K562 (cell line): ENCODE measurements around the gene PRKAR1B. TPM values are rescaled to one million over a fixed set of nuclear protein-coding genes. Genes with fewer than 3 reads are reported as not detected.
"Not testable (repeated sequence)": the region's sequence is repeated elsewhere in the genome, so short reads cannot be mapped to it uniquely, and the experiment has no call there.

ENCODE experiments used
- ATAC-seq: fragments of 200-7000 bp; cut with Tn5 transposase; 3 replicates; pipeline ENCODE4 v1.9.1; 2020; ENCODE audit warnings: moderate library complexity
- BruUV-seq: library from RNA; stranded (reverse); fragments of 400-500 nt; replicated peaks from 2 replicates; lab custom pipeline; 2021; lab: Mats Ljungman, UMichigan
- CTCF ChIA-PET: fragments of 300-600 bp; formaldehyde crosslinking; extraction: SDS; loops from one replicate; lab custom pipeline; 2021; ENCODE audit warnings: low intra/inter-chr PET ratio; lab: Yijun Ruan, JAX
- POLR2A ChIA-PET: fragments of 300-600, 350-650 bp; sonication (Branson Sonifier 250); formaldehyde crosslinking; extraction: SDS; loops from one replicate; lab custom pipeline; 2021; ENCODE audit warnings: antibody characterized with exemption, inconsistent platforms; lab: Yijun Ruan, JAX
- DNase-seq, 4 experiments: peaks; one replicate each; pipeline versions ENCODE4 v3.0.0 to v3.0.0-alpha.2; 2011 to 2018; ENCODE audit warnings: low spot score in 3 of 4, mixed read lengths in 3 of 4; ENCODE audit errors: extremely low read depth in 1 of 4
- FAIRE-seq: peaks from 2 replicates; lab custom pipeline; 2011; peaks lifted over from hg19 to GRCh38; lab: Jason Lieb, UNC
- H2AFZ ChIP-seq: 2 replicates; pipeline ENCODE4 v1.6.0; 2011; ENCODE audit warnings: low read depth, low read length, control low read depth, inconsistent platforms
- H3K27ac ChIP-seq: fragments of 200-600 bp; 3 replicates; pipeline ENCODE4 v1.8.0; 2011; ENCODE audit warnings: low read depth, mild to moderate bottlenecking, control low read depth, inconsistent platforms, low read length, moderate library complexity, mixed read lengths; ENCODE audit errors: extremely low read depth
- H3K27me3 ChIP-seq, 2 experiments: fragments of 300-600 bp in 1 of 2; 2 replicates in 1 of 2; 3 replicates in 1 of 2; pipeline versions ENCODE4 v1.6.0 to v1.8.0; 2011; ENCODE audit warnings: inconsistent platforms in 2 of 2, low read length in 2 of 2, mild to moderate bottlenecking in 1 of 2, mixed read lengths in 1 of 2, moderate library complexity in 1 of 2; ENCODE audit not compliant: control insufficient read depth in 2 of 2, insufficient read depth in 2 of 2
- H3K36me3 ChIP-seq: fragments of 300-600 bp; 3 replicates; pipeline ENCODE4 v1.8.0; 2011; ENCODE audit warnings: mild to moderate bottlenecking, low read length, inconsistent platforms; ENCODE audit not compliant: control insufficient read depth, insufficient read depth
- H3K4me1 ChIP-seq, 2 experiments: fragments of 200-600 bp in 1 of 2; replicated peaks in 1 of 2; 2 replicates in 1 of 2; 3 replicates in 1 of 2; pipeline versions ENCODE4 v1.5.1 to v1.8.0; 2011; ENCODE audit warnings: inconsistent platforms in 2 of 2, low read length in 2 of 2, mild to moderate bottlenecking in 1 of 2, mixed read lengths in 1 of 2, moderate library complexity in 1 of 2; ENCODE audit not compliant: control insufficient read depth in 2 of 2, insufficient read depth in 2 of 2
- H3K4me2 ChIP-seq: 2 replicates; pipeline ENCODE4 v1.6.1; 2011; ENCODE audit warnings: low read length, control low read depth, inconsistent platforms, mixed read lengths; ENCODE audit not compliant: insufficient read depth
- H3K4me3 ChIP-seq: fragments of 200-600 bp; sonication (generic), shearing (Covaris generic); 2 replicates; pipeline ENCODE4 v1.5.1; 2016; ENCODE audit warnings: control low read depth, inconsistent platforms
- H3K79me2 ChIP-seq: fragments of 200-600 bp; 3 replicates; pipeline ENCODE4 v1.8.0; 2011; ENCODE audit warnings: low read length, inconsistent platforms; ENCODE audit not compliant: control insufficient read depth, insufficient read depth
- H3K9ac ChIP-seq, 2 experiments: 2 replicates each; pipeline versions ENCODE4 v1.6.0 to v1.6.1; 2011; ENCODE audit warnings: low read depth in 2 of 2, low read length in 2 of 2, control low read depth in 1 of 2, inconsistent platforms in 1 of 2, mild to moderate bottlenecking in 1 of 2, mixed read lengths in 1 of 2; ENCODE audit not compliant: insufficient read depth in 1 of 2
- H3K9me1 ChIP-seq: one replicate; pipeline ENCODE4 v1.6.0; 2011; ENCODE audit warnings: inconsistent platforms, mild to moderate bottlenecking, low read length, moderate library complexity; ENCODE audit not compliant: control insufficient read depth, insufficient read depth
- H3K9me3 ChIP-seq: replicated peaks from 2 replicates; pipeline ENCODE4 v1.5.1; 2011; ENCODE audit warnings: low read depth, low read length, inconsistent platforms; ENCODE audit not compliant: control insufficient read depth, insufficient read depth
- H4K20me1 ChIP-seq: replicated peaks from 2 replicates; pipeline ENCODE4 v1.6.1; 2011; ENCODE audit warnings: low read length, inconsistent platforms, mixed read lengths; ENCODE audit not compliant: control insufficient read depth, insufficient read depth
- BCOR ChIP-seq: fragments of 450-650 bp; IDR thresholded peaks from 2 replicates; pipeline ENCODE4 v1.6.1; 2016
- WGBS: fragments of 100-300 bp; shearing (Covaris generic); methylation state at CpG from one replicate; pipeline ENCODE4 v1.1.6; 2016; ENCODE audit warnings: low coverage, mixed read lengths; ENCODE audit not compliant: insufficient coverage; ENCODE audit errors: missing lambda C conversion rate; 5-methylcytosine and 5-hydroxymethylcytosine counted together
- in situ Hi-C: fragments of 300-500 bp; cut with MboI; formaldehyde crosslinking; loops from 4 replicates; pipeline ENCODE4 v1.15.0; 2018; ENCODE audit warnings: inconsistent platforms, mixed read lengths
- intact Hi-C: fragments of 100-400 bp; cut with micrococcal nuclease; formaldehyde crosslinking; loops from 2 replicates; pipeline ENCODE4 v1.14.2; 2022
- polyA plus RNA-seq, 8 experiments: library from polyadenylated mRNA; depleted of rRNA in 4 of 8; stranded (reverse) in 5 of 8; unstranded in 3 of 8; fragments of >200 nt; fragmentation: Nextera tagmentation in 2 of 8; fragmentation: Illumina TruSeq in 1 of 8; extraction: Ambion mirVana in 2 of 8; extraction: Trizol in 1 of 8; gene quantifications; 2 replicates each; pipeline versions ENCODE4 v1.2.1 to v1.2.3, GENCODE V29; 2011 to 2014; ENCODE audit warnings: inconsistent platforms in 1 of 8, missing spikeins in 1 of 8
- total RNA-seq, 7 experiments: library from RNA; depleted of rRNA in 6 of 7; stranded (reverse); fragments of >200 nt in 6 of 7; fragmentation: Illumina TruSeq in 2 of 7; extraction: Trizol in 2 of 7; gene quantifications; 2 replicates each; pipeline versions ENCODE4 v1.2.1 to v1.2.3, GENCODE V29; 2011 to 2021; ENCODE audit warnings: low replicate concordance in 1 of 7

Gene PRKAR1B
- total and polyA plus RNA-seq, 9 of the 15 experiments (the other 6 are each of a cell fraction or from before 2014, with no cell fraction given): 0.99 to 30.5 (median 12.7) TPM

DNA sequence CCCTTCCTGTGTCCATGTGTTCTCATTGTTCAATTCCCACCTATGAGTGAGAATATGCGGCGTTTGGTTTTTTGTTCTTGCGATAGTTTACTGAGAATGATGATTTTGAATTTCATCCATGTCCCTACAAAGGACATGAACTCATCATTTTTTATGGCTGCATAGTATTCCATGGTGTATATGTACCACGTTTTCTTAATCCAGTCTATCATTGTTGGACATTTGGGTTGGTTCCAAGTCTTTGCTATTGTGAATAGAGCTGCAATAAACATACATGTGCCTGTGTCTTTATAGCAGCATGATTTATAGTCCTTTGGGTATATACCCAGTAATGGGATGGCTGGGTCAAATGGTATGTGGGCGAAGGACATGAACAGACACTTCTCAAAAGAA lies 17.0 kb upstream of the PRKAR1B start:
- WGBS: 75% methylated on average over 4 of the region's 5 CpGs
- H2AFZ ChIP-seq, H3K27me3 ChIP-seq, H3K4me1 ChIP-seq, CTCF ChIA-PET, H3K4me2 ChIP-seq, H4K20me1 ChIP-seq, BruUV-seq, H3K9me1 ChIP-seq, DNase-seq, in situ Hi-C loops, H3K4me3 ChIP-seq, ATAC-seq, H3K27ac ChIP-seq, POLR2A ChIA-PET, FAIRE-seq, H3K9me3 ChIP-seq, H3K9ac ChIP-seq, intact Hi-C loops: not testable (repeated sequence)
- Histone ChIP-seq H3K36me3 (peaks cover 67% of the 10 kb centered on the region), H3K79me2 (peaks cover 27% of the 10 kb centered on the region)
- TF ChIP-seq BCOR: 0 out of 2 replicates have a peak, but pooled peaks have one; percentile 28

DNA sequence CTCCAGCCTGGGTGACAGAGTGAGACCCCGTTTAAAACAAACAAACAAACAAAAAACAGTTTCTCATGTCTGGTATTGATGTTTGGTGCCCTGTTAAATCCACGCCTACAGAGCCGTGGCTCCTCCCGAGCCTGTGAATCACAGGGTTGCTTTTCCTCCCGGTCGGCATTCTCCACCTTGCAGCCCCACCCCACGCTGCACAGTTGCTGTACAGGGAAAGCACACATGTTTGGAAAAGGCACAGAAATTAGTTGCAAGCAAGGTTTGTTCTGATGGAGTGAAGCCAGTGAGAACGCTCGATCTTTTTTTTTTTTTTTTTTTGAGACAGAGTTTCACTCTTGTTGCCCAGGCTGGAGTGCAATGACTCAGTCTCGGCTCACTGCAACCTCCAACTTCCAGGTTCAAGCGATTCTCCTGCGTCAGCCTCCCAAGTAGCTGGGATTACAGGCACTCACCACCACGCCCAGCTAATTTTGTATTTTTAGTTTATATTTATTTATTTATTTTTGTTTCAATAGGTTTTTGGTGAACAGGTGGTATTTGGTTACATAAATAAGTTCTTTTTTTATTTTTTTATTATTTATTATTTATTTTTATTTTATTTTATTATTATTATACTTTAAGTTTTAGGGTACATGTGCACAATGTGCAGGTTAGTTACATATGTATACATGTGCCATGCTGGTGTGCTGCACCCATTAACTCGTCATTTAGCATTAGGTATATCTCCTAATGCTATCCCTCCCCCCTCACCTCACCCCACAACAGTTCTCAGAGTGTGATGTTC lies 16.5 kb upstream of the PRKAR1B start:
- Histone ChIP-seq H3K36me3 (peaks cover 67% of the 10 kb centered on the region), H3K79me2 (peaks cover 30% of the 10 kb centered on the region), H3K4me1 (peaks cover 0 to 11% of the 10 kb centered on the region in 2 experiments; a peak in 2 of 5 replicates)
- H3K4me2 ChIP-seq, H3K9me3 ChIP-seq, intact Hi-C loops, H3K4me3 ChIP-seq, H3K27me3 ChIP-seq, DNase-seq, ATAC-seq, POLR2A ChIA-PET, BruUV-seq, H3K9me1 ChIP-seq, in situ Hi-C loops, FAIRE-seq, H3K27ac ChIP-seq, H2AFZ ChIP-seq, H4K20me1 ChIP-seq, CTCF ChIA-PET, H3K9ac ChIP-seq: not testable (repeated sequence)
- 94% methylated on average over 9 of the region's 14 CpGs for WGBS
